GM12891 (cell line): ENCODE data around the gene DCN.

Source experiments
- PAX5 ChIP-seq: IDR thresholded peaks from 2 replicates; pipeline ENCODE4 v1.6.1; 2011; ENCODE audit warnings: low read length, moderate library complexity, mild to moderate bottlenecking; ENCODE audit not compliant: insufficient read depth, severe bottlenecking
- POLR2A ChIP-seq: IDR thresholded peaks from 2 replicates; pipeline ENCODE4 v1.6.1; 2011; ENCODE audit warnings: low read depth, low read length, control low read depth
- POLR2AphosphoS5 ChIP-seq: IDR thresholded peaks from 2 replicates; pipeline ENCODE4 v1.6.1; 2011; ENCODE audit warnings: low read depth, low read length, control low read depth
- POU2F2 ChIP-seq: IDR thresholded peaks from 2 replicates; pipeline ENCODE4 v1.6.1; 2011; ENCODE audit warnings: low read depth, mild to moderate bottlenecking, control low read depth, low read length, moderate library complexity
- SPI1 ChIP-seq: IDR thresholded peaks from 2 replicates; pipeline ENCODE4 v1.6.1; 2011; ENCODE audit warnings: low read depth, low read length, control low read depth
- TAF1 ChIP-seq: IDR thresholded peaks from 2 replicates; pipeline ENCODE4 v1.6.1; 2011; ENCODE audit warnings: low read depth, low read length, control low read depth

GRCh38 chr12:91127306-91127705, 55.3 kb downstream of the DCN start:
- TF ChIP-seq POLR2A (no peak), POLR2AphosphoS5 (no peak), PAX5 (no peak), TAF1 (no peak), SPI1 (no peak), POU2F2 (no peak)
